Measurements from ENCODE around the gene MARK3. TPM values are rescaled to one million over a fixed set of nuclear protein-coding genes. Genes with fewer than 3 reads are reported as not detected.

The MARK3 gene
- total and polyA plus RNA-seq, 2 of the 13 experiments (the other 11 are each of a cell fraction or from before 2014, with no cell fraction given): 47.7 to 56.6 TPM

DNA sequence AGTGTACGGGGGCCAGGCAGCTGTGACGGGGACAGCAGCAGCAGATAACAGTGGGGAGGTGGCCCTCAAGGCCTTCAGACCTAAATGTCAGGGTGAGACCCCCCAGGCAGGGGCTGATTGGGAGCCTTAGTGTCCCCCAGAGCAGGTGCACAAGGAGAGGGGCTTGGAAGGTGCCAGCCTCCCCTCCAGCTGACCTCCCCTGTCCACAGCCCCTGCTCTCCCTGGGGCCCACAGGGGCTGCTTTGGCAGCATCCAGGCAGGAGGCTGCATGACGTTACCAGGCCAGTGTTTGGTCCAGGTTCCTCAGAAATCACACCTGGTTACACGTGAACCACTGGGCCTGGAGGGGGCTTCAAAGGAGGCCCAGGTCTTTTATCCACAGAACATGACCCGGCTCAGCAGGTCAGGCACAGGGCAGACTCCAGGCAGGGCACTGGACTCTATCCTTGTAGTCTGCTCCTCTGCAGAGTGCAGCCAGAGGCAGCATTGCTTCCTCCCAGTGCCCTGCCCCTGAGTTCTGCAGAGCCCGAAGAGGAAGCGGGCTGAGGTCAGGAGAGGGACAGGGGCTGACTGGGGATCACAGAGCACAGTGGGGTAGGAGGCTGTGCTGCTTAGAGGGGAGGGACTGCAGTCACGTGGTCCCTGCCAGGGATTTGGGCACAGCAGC lies 141.2 kb downstream of the MARK3 start (continued):
- TF ChIP-seq BCL6 (CRISPR knock-in tag; IDR thresholded peaks at IDR 0.05) (0 out of 2 replicates have a peak, but pooled peaks have one; percentile 24), MAX (IDR thresholded peaks at IDR 0.05) (peak; percentile 40; the same call in 1 of the 2 replicates), SOX5 (CRISPR knock-in tag; IDR thresholded peaks at IDR 0.05; ENCODE audit: borderline replicate concordance) (peak; percentile 36; the same call in 1 of the 2 replicates), ZMAT3 (CRISPR knock-in tag; conservative IDR thresholded peaks at IDR 0.05) (no peak), FLYWCH1 (CRISPR knock-in tag; IDR thresholded peaks at IDR 0.05) (no peak), DRAP1 (CRISPR knock-in tag; IDR thresholded peaks at IDR 0.05) (0 out of 2 replicates have a peak, but pooled peaks have one; percentile 15), TFAP4 (IDR thresholded peaks at IDR 0.05; ENCODE audit: borderline replicate concordance, low read depth) (peak; percentile 47; the same call in 1 of the 2 replicates), ZNF619 (CRISPR knock-in tag; IDR thresholded peaks at IDR 0.05) (no peak), PHF21A (CRISPR knock-in tag; IDR thresholded peaks at IDR 0.05) (peak; percentile 57; the same call in 1 of the 2 replicates), RARA (CRISPR knock-in tag; IDR thresholded peaks at IDR 0.05) (peak; percentile 97), NFE2L1 (CRISPR knock-in tag; IDR thresholded peaks at IDR 0.05; ENCODE audit: borderline replicate concordance) (0 out of 2 replicates have a peak, but pooled peaks have one; percentile 22), ZNF768 (CRISPR knock-in tag; IDR thresholded peaks at IDR 0.05) (peak; percentile 60; the same call in 1 of the 2 replicates), STAT5B (CRISPR knock-in tag; IDR thresholded peaks at IDR 0.05) (no peak), ZBTB7B (CRISPR knock-in tag; IDR thresholded peaks at IDR 0.05) (peak; percentile 62), ZNF703 (CRISPR knock-in tag; IDR thresholded peaks at IDR 0.05; ENCODE audit: borderline replicate concordance) (no peak)
- TF ChIP-seq, protein P1, sequence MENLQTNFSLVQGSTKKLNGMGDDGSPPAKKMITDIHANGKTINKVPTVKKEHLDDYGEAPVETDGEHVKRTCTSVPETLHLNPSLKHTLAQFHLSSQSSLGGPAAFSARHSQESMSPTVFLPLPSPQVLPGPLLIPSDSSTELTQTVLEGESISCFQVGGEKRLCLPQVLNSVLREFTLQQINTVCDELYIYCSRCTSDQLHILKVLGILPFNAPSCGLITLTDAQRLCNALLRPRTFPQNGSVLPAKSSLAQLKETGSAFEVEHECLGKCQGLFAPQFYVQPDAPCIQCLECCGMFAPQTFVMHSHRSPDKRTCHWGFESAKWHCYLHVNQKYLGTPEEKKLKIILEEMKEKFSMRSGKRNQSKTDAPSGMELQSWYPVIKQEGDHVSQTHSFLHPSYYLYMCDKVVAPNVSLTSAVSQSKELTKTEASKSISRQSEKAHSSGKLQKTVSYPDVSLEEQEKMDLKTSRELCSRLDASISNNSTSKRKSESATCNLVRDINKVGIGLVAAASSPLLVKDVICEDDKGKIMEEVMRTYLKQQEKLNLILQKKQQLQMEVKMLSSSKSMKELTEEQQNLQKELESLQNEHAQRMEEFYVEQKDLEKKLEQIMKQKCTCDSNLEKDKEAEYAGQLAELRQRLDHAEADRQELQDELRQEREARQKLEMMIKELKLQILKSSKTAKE (CRISPR knock-in tag; IDR thresholded peaks at IDR 0.05; ENCODE audit: borderline replicate concordance): peak; percentile 65; the same call in 1 of the 2 replicates
- TF ChIP-seq, protein P2, sequence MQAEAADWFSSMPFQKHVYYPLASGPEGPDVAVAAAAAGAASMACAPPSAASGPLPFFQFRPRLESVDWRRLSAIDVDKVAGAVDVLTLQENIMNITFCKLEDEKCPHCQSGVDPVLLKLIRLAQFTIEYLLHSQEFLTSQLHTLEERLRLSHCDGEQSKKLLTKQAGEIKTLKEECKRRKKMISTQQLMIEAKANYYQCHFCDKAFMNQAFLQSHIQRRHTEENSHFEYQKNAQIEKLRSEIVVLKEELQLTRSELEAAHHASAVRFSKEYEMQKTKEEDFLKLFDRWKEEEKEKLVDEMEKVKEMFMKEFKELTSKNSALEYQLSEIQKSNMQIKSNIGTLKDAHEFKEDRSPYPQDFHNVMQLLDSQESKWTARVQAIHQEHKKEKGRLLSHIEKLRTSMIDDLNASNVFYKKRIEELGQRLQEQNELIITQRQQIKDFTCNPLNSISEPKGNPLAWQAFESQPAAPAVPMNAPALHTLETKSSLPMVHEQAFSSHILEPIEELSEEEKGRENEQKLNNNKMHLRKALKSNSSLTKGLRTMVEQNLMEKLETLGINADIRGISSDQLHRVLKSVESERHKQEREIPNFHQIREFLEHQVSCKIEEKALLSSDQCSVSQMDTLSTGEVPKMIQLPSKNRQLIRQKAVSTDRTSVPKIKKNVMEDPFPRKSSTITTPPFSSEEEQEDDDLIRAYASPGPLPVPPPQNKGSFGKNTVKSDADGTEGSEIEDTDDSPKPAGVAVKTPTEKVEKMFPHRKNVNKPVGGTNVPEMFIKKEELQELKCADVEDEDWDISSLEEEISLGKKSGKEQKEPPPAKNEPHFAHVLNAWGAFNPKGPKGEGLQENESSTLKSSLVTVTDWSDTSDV (CRISPR knock-in tag; IDR thresholded peaks at IDR 0.05): peak; percentile 53; the same call in 1 of the 2 replicates
- TF ChIP-seq, protein P3, sequence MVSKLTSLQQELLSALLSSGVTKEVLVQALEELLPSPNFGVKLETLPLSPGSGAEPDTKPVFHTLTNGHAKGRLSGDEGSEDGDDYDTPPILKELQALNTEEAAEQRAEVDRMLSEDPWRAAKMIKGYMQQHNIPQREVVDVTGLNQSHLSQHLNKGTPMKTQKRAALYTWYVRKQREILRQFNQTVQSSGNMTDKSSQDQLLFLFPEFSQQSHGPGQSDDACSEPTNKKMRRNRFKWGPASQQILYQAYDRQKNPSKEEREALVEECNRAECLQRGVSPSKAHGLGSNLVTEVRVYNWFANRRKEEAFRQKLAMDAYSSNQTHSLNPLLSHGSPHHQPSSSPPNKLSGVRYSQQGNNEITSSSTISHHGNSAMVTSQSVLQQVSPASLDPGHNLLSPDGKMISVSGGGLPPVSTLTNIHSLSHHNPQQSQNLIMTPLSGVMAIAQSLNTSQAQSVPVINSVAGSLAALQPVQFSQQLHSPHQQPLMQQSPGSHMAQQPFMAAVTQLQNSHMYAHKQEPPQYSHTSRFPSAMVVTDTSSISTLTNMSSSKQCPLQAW (CRISPR knock-in tag; IDR thresholded peaks at IDR 0.05): 0 out of 2 replicates have a peak, but pooled peaks have one; percentile 34
